Measurements from ENCODE around the gene RBMS3. TPM values are rescaled to one million over a fixed set of nuclear protein-coding genes. Genes with fewer than 3 reads are reported as not detected.

RBMS3 gene
- total RNA-seq, 1 experiment from 2014 or later: 0.42 TPM

- no peak for TF ChIP-seq ZBTB33 (IDR thresholded peaks at IDR 0.05; ENCODE audit: extremely low read depth, insufficient replicate concordance, low read length)
- TF ChIP-seq RAD21 (IDR thresholded peaks at IDR 0.05; ENCODE audit: low read depth): no peak
- TF ChIP-seq SIN3A (IDR thresholded peaks at IDR 0.05; ENCODE audit: low read depth): no peak
These were observed 467.1 kb downstream of the RBMS3 start (continued) for GRCh38 chr3:29747991-29748390.

DNA sequence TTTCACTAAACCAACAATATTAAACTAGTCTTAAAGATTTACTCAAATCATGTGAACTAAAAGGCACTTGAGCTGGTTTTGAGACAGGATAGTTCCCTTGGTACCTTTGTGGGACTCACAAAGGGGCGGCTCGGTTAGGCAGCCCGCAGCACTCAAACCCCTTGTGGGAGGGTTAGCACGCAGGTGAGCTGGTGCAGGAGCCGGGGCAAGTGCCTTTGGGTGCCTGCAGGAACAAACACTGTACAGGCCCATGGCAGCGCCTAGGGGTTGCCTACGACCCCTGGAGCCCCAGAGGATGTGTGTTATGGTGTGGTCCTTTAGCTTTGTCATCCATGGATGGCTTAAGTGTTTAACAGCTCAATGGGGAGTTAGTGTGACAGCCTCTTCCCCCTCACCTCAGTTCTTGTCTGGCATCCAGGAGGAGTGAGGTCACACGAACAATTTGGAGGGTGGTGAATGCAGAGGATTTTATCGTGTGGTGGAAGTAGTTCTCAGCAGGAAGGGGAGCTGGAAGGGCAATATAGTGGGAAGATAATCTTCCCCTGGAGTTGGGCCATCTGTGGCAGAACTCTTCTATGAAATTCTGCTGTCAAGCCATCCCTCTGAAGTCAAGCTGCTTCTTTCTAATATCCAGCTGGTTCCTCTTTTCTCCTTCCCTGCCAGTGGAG, 470.9 kb downstream of the RBMS3 start:
- peaks cover 6% of the 10 kb centered on the region; the same call in 1 of the 2 replicates for H3K27me3 ChIP-seq (ENCODE audit: insufficient read depth, low read length)
- no peak for TF ChIP-seq POLR2A (IDR thresholded peaks at IDR 0.05; ENCODE audit: borderline replicate concordance, extremely low read depth, insufficient read depth, insufficient read length)
- TF ChIP-seq ZBTB33 (IDR thresholded peaks at IDR 0.05; ENCODE audit: extremely low read depth, insufficient replicate concordance, low read length): no peak
- TF ChIP-seq CEBPB (IDR thresholded peaks at IDR 0.05; ENCODE audit: low read depth): no peak
- no peak for TF ChIP-seq JUND (IDR thresholded peaks at IDR 0.05)
- no peak for TF ChIP-seq FOSL1 (IDR thresholded peaks at IDR 0.05; ENCODE audit: low read depth)
- TF ChIP-seq ZFX (IDR thresholded peaks at IDR 0.05): no peak
- no peak for TF ChIP-seq POLR2AphosphoS5 (IDR thresholded peaks at IDR 0.05; ENCODE audit: low read depth, low read length)
- TF ChIP-seq ELF1 (IDR thresholded peaks at IDR 0.05; ENCODE audit: borderline replicate concordance, low read depth): no peak
- TF ChIP-seq SIN3A (IDR thresholded peaks at IDR 0.05; ENCODE audit: low read depth): no peak
- TF ChIP-seq EZH2 (IDR thresholded peaks at IDR 0.05): no peak
- no peak for TF ChIP-seq REST (IDR thresholded peaks at IDR 0.05; ENCODE audit: low read depth)
- TF ChIP-seq SRF (IDR thresholded peaks at IDR 0.05; ENCODE audit: low read depth): no peak
- no peak for TF ChIP-seq CBX3 (IDR thresholded peaks at IDR 0.05; ENCODE audit: low read depth)
- TF ChIP-seq EGR1 (IDR thresholded peaks at IDR 0.05; ENCODE audit: low read depth): no peak
- TF ChIP-seq ATF3 (IDR thresholded peaks at IDR 0.05): no peak
- TF ChIP-seq RAD21 (IDR thresholded peaks at IDR 0.05; ENCODE audit: low read depth): no peak
- no peaks in the 10 kb centered on the region for H3K79me2 ChIP-seq (ENCODE audit: insufficient read depth, low read length)
- no peaks in the 10 kb centered on the region for H4K20me1 ChIP-seq (ENCODE audit: insufficient read depth)
- H3K9ac ChIP-seq (ENCODE audit: low read length): no peak overlapping the region
- H3K4me3 ChIP-seq (replicated peaks in 1 of 2; ENCODE audit: low read depth in 1 of 2, low read length in 2 of 2): no peak overlapping the region
- BruUV-seq (replicated peaks): no TSS peak
- CTCF ChIA-PET: no interaction called here
- H3K9me3 ChIP-seq (ENCODE audit: control insufficient read depth in 1 of 2, insufficient read depth in 1 of 2, low read depth in 1 of 2, low read length in 2 of 2): no peaks in the 10 kb centered on the region
- POLR2A ChIA-PET: no interaction called here
- DNase-seq (ENCODE audit: low read depth, low spot score): no peak
- no peak overlapping the region for H3K4me2 ChIP-seq (ENCODE audit: low read length)
- intact Hi-C loops (cut with micrococcal nuclease): no loop called here
- RAD21 ChIA-PET (ENCODE audit: low non-redundant PET in 1 of 2, low total read pairs in 2 of 2, uncharacterized antibody in 2 of 2, unreplicated experiment in 2 of 2): no interaction called here
- no peaks in the 10 kb centered on the region for H3K36me3 ChIP-seq (ENCODE audit: control insufficient read depth in 1 of 2, insufficient read depth in 2 of 2, low read length in 2 of 2)
- H3K4me1 ChIP-seq (ENCODE audit: control insufficient read depth in 1 of 2, insufficient read depth in 2 of 2, low read length in 2 of 2): no peaks in the 10 kb centered on the region
- ATAC-seq: no peak
- no peak overlapping the region for H3K27ac ChIP-seq (ENCODE audit: low read depth, low read length)
- H3K9me2 ChIP-seq (ENCODE audit: insufficient read depth): no peaks in the 10 kb centered on the region
- no peak overlapping the region for H2AFZ ChIP-seq (ENCODE audit: low read depth, low read length, poor library complexity, severe bottlenecking)

Data from HCT116 (cell line).